ENCODE measurements around the gene PDE6C. TPM values are rescaled to one million over a fixed set of nuclear protein-coding genes. Genes with fewer than 3 reads are reported as not detected.

PDE6C gene
- polyA plus RNA-seq, 1 of the 3 experiments (the other 2 are of a cell fraction): not detected

GRCh38 chr10:93567277-93568104 is 44.8 kb upstream of the PDE6C start:
- Histone ChIP-seq H3K27me3 (ENCODE audit: insufficient read depth) (peaks cover 46% of the 10 kb centered on the region; the same call in 1 of the 2 replicates), H3F3A (replicated peaks; ENCODE audit: insufficient read depth) (no peaks in the 10 kb centered on the region), H3K9me2 (no peaks in the 10 kb centered on the region), H3K79me2 (ENCODE audit: insufficient read depth) (no peaks in the 10 kb centered on the region), H4K20me1 (ENCODE audit: insufficient read depth) (no peaks in the 10 kb centered on the region), H3K4me1 (ENCODE audit: control insufficient read depth in 1 of 2, insufficient read depth in 2 of 2, low read depth in 1 of 2, low read length in 1 of 2) (no peaks in the 10 kb centered on the region; a peak in 1 of 4 replicates), H3K4me3 (ENCODE audit: low read depth in 2 of 2, low read length in 1 of 2) (no peak overlapping the region), H2AFZ (ENCODE audit: low read depth) (no peak overlapping the region), H3K4me2 (no peak overlapping the region), H3K9ac (no peak overlapping the region), H3K27ac (ENCODE audit: low read depth in 2 of 2, low read length in 1 of 2) (no peak overlapping the region), H3K36me3 (replicated peaks in 1 of 2; ENCODE audit: control insufficient read depth in 1 of 2, insufficient read depth in 2 of 2, low read length in 1 of 2) (no peaks in the 10 kb centered on the region), H3K9me3 (no peaks in the 10 kb centered on the region)
- DNase-seq: no peak
- TF ChIP-seq TCF12 (IDR thresholded peaks at IDR 0.05) (no peak), NFIC (IDR thresholded peaks at IDR 0.05; ENCODE audit: borderline replicate concordance) (no peak), RCOR1 (IDR thresholded peaks at IDR 0.05; ENCODE audit: low read length) (no peak), MXI1 (IDR thresholded peaks at IDR 0.05; ENCODE audit: low read depth, low read length) (no peak), YY1 (IDR thresholded peaks at IDR 0.05; ENCODE audit: low read depth) (no peak), MAX (IDR thresholded peaks at IDR 0.05; ENCODE audit: low read depth) (no peak), CTCF (IDR thresholded peaks at IDR 0.05) (no peak)
- ChIA-PET CTCF (interaction anchor here (1.1 to 4.8 kb wide), 4 partner anchors 9 to 113 kb away, joined by 3 to 33 read pairs (median 5); no protein-coding TSS in a partner anchor), POLR2A (no interaction called here)
- WGBS (ENCODE audit: low lambda C conversion rate): 26% methylated on average over 23 of the region's 33 CpGs

- H3K27ac ChIP-seq (ENCODE audit: low read depth in 2 of 2, low read length in 1 of 2): no peak overlapping the region
- peaks cover 46% of the 10 kb centered on the region; the same call in 1 of the 2 replicates for H3K27me3 ChIP-seq (ENCODE audit: insufficient read depth)
- POLR2A ChIA-PET: no interaction called here
- no peaks in the 10 kb centered on the region for H3F3A ChIP-seq (replicated peaks; ENCODE audit: insufficient read depth)
- H3K9ac ChIP-seq: no peak overlapping the region
- TF ChIP-seq SIN3A (IDR thresholded peaks at IDR 0.05; ENCODE audit: borderline replicate concordance, low read depth, low read length) (no peak), CHD2 (IDR thresholded peaks at IDR 0.05; ENCODE audit: low read length, partially characterized antibody) (no peak), ELF1 (IDR thresholded peaks at IDR 0.05) (no peak), EZH2phosphoT487 (IDR thresholded peaks at IDR 0.05; ENCODE audit: borderline replicate concordance, low read depth) (no peak), MXI1 (IDR thresholded peaks at IDR 0.05; ENCODE audit: low read depth, low read length) (no peak), GABPA (IDR thresholded peaks at IDR 0.05; ENCODE audit: low read depth) (no peak), RAD21 (IDR thresholded peaks at IDR 0.05; ENCODE audit: low read length) (no peak), PBX3 (IDR thresholded peaks at IDR 0.05) (no peak), MAX (IDR thresholded peaks at IDR 0.05; ENCODE audit: low read depth) (no peak), GATA2 (CRISPR knock-in tag; IDR thresholded peaks at IDR 0.05) (no peak), FOXJ3 (CRISPR knock-in tag; IDR thresholded peaks at IDR 0.05) (no peak), FOSL2 (IDR thresholded peaks at IDR 0.05; ENCODE audit: borderline replicate concordance, low read depth) (no peak), RCOR1 (IDR thresholded peaks at IDR 0.05; ENCODE audit: low read length) (no peak), JUND (IDR thresholded peaks at IDR 0.05) (no peak), FOXM1 (IDR thresholded peaks at IDR 0.05; ENCODE audit: low read depth) (no peak), POLR2AphosphoS5 (IDR thresholded peaks at IDR 0.05; ENCODE audit: low read depth, low read length) (no peak)
- TF ChIP-seq, protein P1, sequence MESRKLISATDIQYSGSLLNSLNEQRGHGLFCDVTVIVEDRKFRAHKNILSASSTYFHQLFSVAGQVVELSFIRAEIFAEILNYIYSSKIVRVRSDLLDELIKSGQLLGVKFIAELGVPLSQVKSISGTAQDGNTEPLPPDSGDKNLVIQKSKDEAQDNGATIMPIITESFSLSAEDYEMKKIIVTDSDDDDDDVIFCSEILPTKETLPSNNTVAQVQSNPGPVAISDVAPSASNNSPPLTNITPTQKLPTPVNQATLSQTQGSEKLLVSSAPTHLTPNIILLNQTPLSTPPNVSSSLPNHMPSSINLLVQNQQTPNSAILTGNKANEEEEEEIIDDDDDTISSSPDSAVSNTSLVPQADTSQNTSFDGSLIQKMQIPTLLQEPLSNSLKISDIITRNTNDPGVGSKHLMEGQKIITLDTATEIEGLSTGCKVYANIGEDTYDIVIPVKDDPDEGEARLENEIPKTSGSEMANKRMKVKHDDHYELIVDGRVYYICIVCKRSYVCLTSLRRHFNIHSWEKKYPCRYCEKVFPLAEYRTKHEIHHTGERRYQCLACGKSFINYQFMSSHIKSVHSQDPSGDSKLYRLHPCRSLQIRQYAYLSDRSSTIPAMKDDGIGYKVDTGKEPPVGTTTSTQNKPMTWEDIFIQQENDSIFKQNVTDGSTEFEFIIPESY (IDR thresholded peaks at IDR 0.05; ENCODE audit: borderline replicate concordance, low read depth): no peak
- H3K4me3 ChIP-seq (ENCODE audit: low read depth in 2 of 2, low read length in 1 of 2): no peak overlapping the region
- H3K4me1 ChIP-seq (ENCODE audit: control insufficient read depth in 1 of 2, insufficient read depth in 2 of 2, low read depth in 1 of 2, low read length in 1 of 2): no peaks in the 10 kb centered on the region; a peak in 1 of 4 replicates
- whole genome bisulfite sequencing (ENCODE audit: low lambda C conversion rate): 22% methylated on average over 17 of the region's 21 CpGs
- H3K9me2 ChIP-seq: no peaks in the 10 kb centered on the region
- H3K79me2 ChIP-seq (ENCODE audit: insufficient read depth): no peaks in the 10 kb centered on the region
- H3K36me3 ChIP-seq (replicated peaks in 1 of 2; ENCODE audit: control insufficient read depth in 1 of 2, insufficient read depth in 2 of 2, low read length in 1 of 2): no peaks in the 10 kb centered on the region
- H2AFZ ChIP-seq (ENCODE audit: low read depth): no peak overlapping the region
- CTCF ChIA-PET: interaction anchor here (1.1 to 4.8 kb wide), 4 partner anchors 10 to 113 kb away, joined by 3 to 33 read pairs (median 5); no protein-coding TSS in a partner anchor
- DNase-seq: peak; percentile 28
- H4K20me1 ChIP-seq (ENCODE audit: insufficient read depth): no peaks in the 10 kb centered on the region
- no peaks in the 10 kb centered on the region for H3K9me3 ChIP-seq
- H3K4me2 ChIP-seq: no peak overlapping the region
Observed at GRCh38 chr10:93568105-93568390, 44.3 kb upstream of the PDE6C start.

Measured in SK-N-SH (cell line).